Activated CD4-positive, alpha-beta T cell treated with anti-CD3 and anti-CD28 coated beads, Interleukin-2, amount 50 U/mL, for 1 hour (primary cell): ENCODE data around the gene ADM.
"Not testable (repeated sequence)": the region's sequence is repeated elsewhere in the genome, so short reads cannot be mapped to it uniquely, and the experiment has no call there.

Experiments
- DNase-seq: peaks from one replicate; pipeline ENCODE4 v3.0.0-alpha.2; 2020

Gene ADM

GRCh38 chr11:10304495-10305261 is at the start of gene ADM:
ADM (plus strand) TSS chr11:10305073; CDS start chr11:10305701, 628 bp downstream.
- no peak for DNase-seq

GRCh38 chr11:10255388-10256125 is 49.3 kb upstream of the ADM start:
- no peak for DNase-seq

- no peak for DNase-seq
These were observed 47.4 kb upstream of the ADM start for GRCh38 chr11:10257478-10257877.

GRCh38 chr11:10261821-10262220 is 43.1 kb upstream of the ADM start:
- DNase-seq = no peak

GRCh38 chr11:10263929-10264328 is 40.9 kb upstream of the ADM start:
- DNase-seq = no peak

- DNase-seq = not testable (repeated sequence)
These were observed 40.2 kb upstream of the ADM start for GRCh38 chr11:10264716-10265115.

GRCh38 chr11:10265936-10266335 is 38.9 kb upstream of the ADM start:
- no peak for DNase-seq

GRCh38 chr11:10267821-10268220 is 37.1 kb upstream of the ADM start:
- no peak for DNase-seq

GRCh38 chr11:10268746-10269488 is 36.0 kb upstream of the ADM start:
- DNase-seq = no peak

GRCh38 chr11:10272132-10272531 is 32.7 kb upstream of the ADM start:
- no peak for DNase-seq

- no peak for DNase-seq
These were observed 31.1 kb upstream of the ADM start for GRCh38 chr11:10273738-10274137.

- DNase-seq = no peak
These were observed 30.1 kb upstream of the ADM start for GRCh38 chr11:10274726-10275125.

GRCh38 chr11:10275714-10276113 is 29.2 kb upstream of the ADM start:
- no peak for DNase-seq

GRCh38 chr11:10282117-10282516 is 22.8 kb upstream of the ADM start:
- DNase-seq = no peak

GRCh38 chr11:10283991-10284390 is 20.9 kb upstream of the ADM start:
- no peak for DNase-seq

- no peak for DNase-seq
These were observed 19.6 kb upstream of the ADM start for GRCh38 chr11:10285148-10285802.

GRCh38 chr11:10287140-10287539 is 17.7 kb upstream of the ADM start:
- no peak for DNase-seq

GRCh38 chr11:10287766-10288715 is 16.8 kb upstream of the ADM start:
- DNase-seq = no peak

- DNase-seq = no peak
These were observed 15.8 kb upstream of the ADM start for GRCh38 chr11:10288881-10289764.

- DNase-seq = no peak
These were observed 15.0 kb upstream of the ADM start for GRCh38 chr11:10289765-10290380.
